Measurements from ENCODE around the gene FBN3. TPM values are rescaled to one million over a fixed set of nuclear protein-coding genes. Genes with fewer than 3 reads are reported as not detected.

Gene FBN3
- total RNA-seq, 1 donor from 2014 or later = not detected

GRCh38 chr19:8185343-8186068 is 36.1 kb upstream of the FBN3 start:
- no peak for TF ChIP-seq CTCF (IDR thresholded peaks at IDR 0.05)
- Mint-ChIP-seq H3K9me3 (no peaks in the 10 kb centered on the region), H3K4me3 (no peak overlapping the region), H3K27ac (no peak overlapping the region), H3K36me3 (ENCODE audit: low read depth) (no peaks in the 10 kb centered on the region), H3K4me1 (peaks cover 33% of the 10 kb centered on the region), H3K27me3 (no peaks in the 10 kb centered on the region)
- ChIA-PET CTCF (interaction anchor here (1.3 kb wide), 1 partner anchor 67 kb away, joined by 4 read pairs; no protein-coding TSS in a partner anchor), POLR2A (interaction anchor here (0.6 to 1.7 kb wide), 5 partner anchors 8 to 581 kb away, joined by 4 to 8 read pairs (median 5); no protein-coding TSS in a partner anchor)
- no peak for DNase-seq
- intact Hi-C loops (cut with micrococcal nuclease) = no loop called here
- ATAC-seq (ENCODE audit: low read depth) = no peak

- Mint-ChIP-seq H3K4me1 (peaks cover 33% of the 10 kb centered on the region), H3K4me3 (no peak overlapping the region), H3K36me3 (ENCODE audit: low read depth) (no peaks in the 10 kb centered on the region), H3K9me3 (no peaks in the 10 kb centered on the region), H3K27ac (no peak overlapping the region), H3K27me3 (no peaks in the 10 kb centered on the region)
- CTCF ChIA-PET = interaction anchor here (1.3 kb wide), 1 partner anchor 68 kb away, joined by 4 read pairs; no protein-coding TSS in a partner anchor
- intact Hi-C loops (cut with micrococcal nuclease) = no loop called here
- ATAC-seq (ENCODE audit: low read depth) (no peak), DNase-seq (no peak)
- TF ChIP-seq CTCF (IDR thresholded peaks at IDR 0.05) = no peak
- POLR2A ChIA-PET = interaction anchor here (1.2 to 1.7 kb wide), 2 partner anchors 10 to 11 kb away, joined by 4 to 5 read pairs; no protein-coding TSS in a partner anchor
Measured at GRCh38 chr19:8184274-8184673, 34.9 kb upstream of the FBN3 start.

- H3K4me3 Mint-ChIP-seq = no peak overlapping the region
- peaks cover 16% of the 10 kb centered on the region for H3K4me1 Mint-ChIP-seq
- no peak for DNase-seq
- H3K27me3 Mint-ChIP-seq = no peaks in the 10 kb centered on the region
- H3K9me3 Mint-ChIP-seq = no peaks in the 10 kb centered on the region
- no peak for ATAC-seq (ENCODE audit: low read depth)
- ChIA-PET CTCF (interaction anchor here (1.7 kb wide), 1 partner anchor 21 kb away, joined by 4 read pairs; no protein-coding TSS in a partner anchor), POLR2A (interaction anchor here (0.7 to 1.3 kb wide), 5 partner anchors 12 to 431 kb away, joined by 5 to 10 read pairs (median 5); no protein-coding TSS in a partner anchor)
- H3K27ac Mint-ChIP-seq = no peak overlapping the region
- intact Hi-C loops (cut with micrococcal nuclease) = no loop called here
- TF ChIP-seq CTCF (IDR thresholded peaks at IDR 0.05) = no peak
- no peaks in the 10 kb centered on the region for H3K36me3 Mint-ChIP-seq (ENCODE audit: low read depth)
Measured at GRCh38 chr19:8180018-8180417, 30.6 kb upstream of the FBN3 start.

GRCh38 chr19:8174706-8175105 is 25.3 kb upstream of the FBN3 start:
- Mint-ChIP-seq H3K4me1 (no peaks in the 10 kb centered on the region), H3K36me3 (ENCODE audit: low read depth) (no peaks in the 10 kb centered on the region), H3K4me3 (no peak overlapping the region), H3K9me3 (no peaks in the 10 kb centered on the region), H3K27me3 (no peaks in the 10 kb centered on the region), H3K27ac (no peak overlapping the region)
- ATAC-seq (ENCODE audit: low read depth) = no peak
- DNase-seq = no peak
- no peak for TF ChIP-seq CTCF (IDR thresholded peaks at IDR 0.05)
- intact Hi-C loops (cut with micrococcal nuclease) = no loop called here
- ChIA-PET POLR2A (no interaction called here), CTCF (no interaction called here)

GRCh38 chr19:8168537-8168936 is 19.1 kb upstream of the FBN3 start:
- CTCF ChIA-PET = no interaction called here
- POLR2A ChIA-PET = interaction anchor here (0.6 to 1.1 kb wide), 2 partner anchors 12 to 28 kb away, joined by 4 to 5 read pairs; no protein-coding TSS in a partner anchor

More at GRCh38 chr19:8168537-8168936, 19.1 kb upstream of the FBN3 start:
- TF ChIP-seq CTCF (IDR thresholded peaks at IDR 0.05) = no peak
- Mint-ChIP-seq H3K4me3 (no peak overlapping the region), H3K9me3 (no peaks in the 10 kb centered on the region), H3K27me3 (no peaks in the 10 kb centered on the region), H3K36me3 (ENCODE audit: low read depth) (no peaks in the 10 kb centered on the region), H3K27ac (no peak overlapping the region), H3K4me1 (peaks cover 3% of the 10 kb centered on the region)
- intact Hi-C loops (cut with micrococcal nuclease) = loop anchor here (2.0 kb wide), 1 partner anchor 14 kb away; no protein-coding TSS in a partner anchor
- ATAC-seq (ENCODE audit: low read depth) (no peak), DNase-seq (no peak)

Data from activated B cell treated with CpG ODN at 0.5 μM for 24 hours (primary cell).